Neutrophil (primary cell): Measurements from ENCODE around the gene TEX19.

Experiments
- H3K27ac ChIP-seq: fragments of 200-600 bp; sonication (generic); 2 replicates; pipeline ENCODE4 v1.5.1; 2016; ENCODE audit warnings: mild to moderate bottlenecking, moderate library complexity
- H3K27me3 ChIP-seq: fragments of 200-600 bp; sonication (generic); 2 replicates; pipeline ENCODE4 v1.6.0; 2016; ENCODE audit warnings: mild to moderate bottlenecking
- H3K36me3 ChIP-seq: fragments of 200-600 bp; sonication (generic); 2 replicates; pipeline ENCODE4 v1.5.1; 2017
- H3K4me1 ChIP-seq, 2 experiments: fragments of 200-600 bp in 1 of 2; sonication (generic) in 1 of 2; 1 replicate in 1 of 2; 2 replicates in 1 of 2; pipeline versions ENCODE4 v1.5.1 to v1.6.1; 2013 to 2016; ENCODE audit warnings: low read depth in 1 of 2, low read length in 1 of 2, mild to moderate bottlenecking in 1 of 2, moderate library complexity in 1 of 2; ENCODE audit not compliant: control insufficient read depth in 1 of 2, insufficient read depth in 1 of 2
- H3K4me3 ChIP-seq, 2 experiments: fragments of 200-600 bp in 1 of 2; sonication (generic) in 1 of 2; 1 replicate in 1 of 2; 2 replicates in 1 of 2; pipeline ENCODE4 v1.5.1; 2013 to 2016; ENCODE audit warnings: low read depth in 1 of 2, low read length in 1 of 2, mild to moderate bottlenecking in 1 of 2, moderate library complexity in 1 of 2
- H3K9me3 ChIP-seq: fragments of 200-600 bp; sonication (generic); 2 replicates; pipeline ENCODE4 v1.5.1; 2016
- CTCF ChIP-seq: fragments of 200-600 bp; sonication (generic); IDR thresholded peaks from 2 replicates; pipeline ENCODE4 v1.5.1; 2016; ENCODE audit warnings: antibody characterized with exemption

The TEX19 gene

DNA sequence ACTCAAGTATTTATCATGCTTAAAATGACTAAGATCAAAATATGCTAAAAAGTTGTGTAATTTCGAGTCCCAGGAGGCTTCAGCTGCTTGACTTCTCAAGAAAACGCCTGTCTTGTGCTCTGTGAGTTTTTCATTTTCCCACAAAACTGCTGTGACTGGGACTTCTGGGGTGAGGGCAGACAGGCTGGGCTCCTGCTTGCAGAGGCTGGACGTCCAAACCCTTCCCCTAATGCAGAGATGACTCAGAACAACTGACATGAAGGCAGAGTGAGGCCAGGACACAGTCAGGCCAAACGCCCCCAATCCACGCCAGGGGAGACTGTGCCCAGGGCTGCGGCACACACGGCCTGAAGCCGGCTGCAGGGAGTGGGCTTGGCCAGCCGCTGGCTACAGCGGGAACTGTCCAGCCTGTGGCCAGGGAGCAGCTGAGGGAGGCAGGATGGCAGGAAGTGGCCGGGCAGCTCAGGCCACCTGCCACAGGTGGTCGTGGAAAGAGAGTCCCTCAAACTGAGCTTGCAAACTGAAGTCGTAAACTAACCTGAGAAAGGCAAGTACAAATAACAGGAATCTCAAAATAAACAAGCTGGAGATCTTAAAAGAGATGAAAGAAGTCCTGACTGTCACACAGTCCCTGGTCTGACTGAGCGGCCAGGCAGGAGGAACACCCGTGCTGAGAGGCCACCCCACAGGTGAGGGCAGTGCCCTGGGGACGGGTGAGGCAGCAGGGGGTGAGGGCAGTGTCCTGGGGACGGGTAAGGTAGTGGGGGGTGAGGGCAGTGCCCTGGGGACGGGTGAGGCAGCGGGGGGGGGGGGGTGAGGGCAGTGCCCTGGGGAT, 37.8 kb downstream of the TEX19 start:
- no peak overlapping the region for H3K4me3 ChIP-seq
- H3K27ac ChIP-seq: no peak overlapping the region
- TF ChIP-seq CTCF: no peak
- H3K27me3 ChIP-seq: no peaks in the 10 kb centered on the region
- no peaks in the 10 kb centered on the region for H3K36me3 ChIP-seq
- peaks cover 24 to 27% of the 10 kb centered on the region in 2 experiments for H3K4me1 ChIP-seq
- no peaks in the 10 kb centered on the region for H3K9me3 ChIP-seq

GRCh38 chr17:82397449-82398335, 38.6 kb downstream of the TEX19 start:
- Histone ChIP-seq H3K27ac (no peak overlapping the region), H3K36me3 (no peaks in the 10 kb centered on the region), H3K4me1 (peaks cover 26 to 31% of the 10 kb centered on the region in 2 experiments), H3K9me3 (no peaks in the 10 kb centered on the region), H3K27me3 (no peaks in the 10 kb centered on the region), H3K4me3 (no peak overlapping the region)
- no peak for TF ChIP-seq CTCF

DNA sequence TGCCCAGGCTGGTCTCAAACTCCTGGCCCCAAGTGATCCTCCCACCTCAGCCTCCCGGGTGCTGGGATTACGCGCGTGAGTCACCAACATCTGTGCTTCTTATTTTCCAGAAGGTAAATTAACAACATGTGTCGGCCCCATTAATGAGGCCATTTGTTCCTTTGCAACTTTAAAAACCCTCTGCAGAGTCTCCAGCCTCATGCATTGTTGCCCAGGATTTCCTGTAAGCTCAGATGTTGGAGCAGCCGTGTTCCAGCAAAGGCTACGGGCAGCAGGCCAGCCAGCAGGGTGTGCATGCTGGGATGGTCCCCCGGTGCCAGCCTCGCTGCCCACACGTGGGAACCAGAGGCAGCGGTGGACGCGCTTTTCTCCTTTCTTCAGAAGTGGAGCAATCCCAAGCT, 40.0 kb downstream of the TEX19 start:
- Histone ChIP-seq H3K4me3 (no peak overlapping the region), H3K9me3 (no peaks in the 10 kb centered on the region), H3K4me1 (peaks cover 30 to 42% of the 10 kb centered on the region in 2 experiments), H3K27me3 (no peaks in the 10 kb centered on the region), H3K27ac (no peak overlapping the region), H3K36me3 (no peaks in the 10 kb centered on the region)
- no peak for TF ChIP-seq CTCF

GRCh38 chr17:82399601-82400101, 40.6 kb downstream of the TEX19 start:
- no peaks in the 10 kb centered on the region for H3K9me3 ChIP-seq
- peak overlapping the region in 1 of 2 experiments; percentile 47 for H3K4me3 ChIP-seq
- no peak for TF ChIP-seq CTCF
- H3K27me3 ChIP-seq: no peaks in the 10 kb centered on the region
- no peaks in the 10 kb centered on the region for H3K36me3 ChIP-seq
- no peak overlapping the region for H3K27ac ChIP-seq
- peaks cover 36 to 48% of the 10 kb centered on the region in 2 experiments for H3K4me1 ChIP-seq

DNA sequence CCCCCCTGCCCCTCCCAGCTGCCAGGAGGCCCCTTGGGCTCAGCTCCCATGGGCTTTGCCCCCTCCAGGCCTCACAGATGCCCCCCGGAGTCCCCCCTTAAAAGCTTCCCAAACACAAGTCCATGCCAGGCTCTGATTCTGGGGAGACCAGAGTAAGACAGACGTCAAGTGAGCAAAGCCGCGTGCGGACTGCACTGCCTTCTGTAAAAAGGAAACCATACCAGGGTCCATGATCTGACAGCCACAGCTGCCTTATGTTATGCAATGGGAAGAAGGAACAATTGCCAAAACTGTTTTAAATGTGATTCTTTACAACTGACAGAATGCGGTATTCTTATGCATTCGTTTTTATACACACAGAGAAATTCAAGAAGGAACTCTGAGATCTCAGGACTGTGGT, 41.2 kb downstream of the TEX19 start:
- no peak for TF ChIP-seq CTCF
- Histone ChIP-seq H3K27me3 (no peaks in the 10 kb centered on the region), H3K36me3 (no peaks in the 10 kb centered on the region), H3K4me1 (peaks cover 41 to 54% of the 10 kb centered on the region in 2 experiments), H3K27ac (peak overlapping the region; percentile 75), H3K4me3 (peak overlapping the region; percentile 12 to 47), H3K9me3 (no peaks in the 10 kb centered on the region)
